Vagina (tissue), 2 donors: ENCODE data around the gene TFAP2A.

Experiments
- POLR2A ChIP-seq, 2 donors: fragments of 450-650 bp; IDR thresholded peaks; one replicate each; pipeline ENCODE4 v1.6.1; 2017; ENCODE audit warnings: antibody characterized with exemption in 2 of 2, mild to moderate bottlenecking in 2 of 2, moderate library complexity in 2 of 2
- TF ChIP-seq, protein P1 (sequence below), 3 experiments: fragments of 450-650 bp in 2 of 3; fragments of 200-600 bp in 1 of 3; sonication (generic) in 1 of 3; IDR thresholded peaks; one replicate each; pipeline ENCODE4 v1.5.1; 2017 to 2019; ENCODE audit warnings: antibody characterized with exemption in 3 of 3, mild to moderate bottlenecking in 2 of 3, moderate library complexity in 2 of 3

DNA sequence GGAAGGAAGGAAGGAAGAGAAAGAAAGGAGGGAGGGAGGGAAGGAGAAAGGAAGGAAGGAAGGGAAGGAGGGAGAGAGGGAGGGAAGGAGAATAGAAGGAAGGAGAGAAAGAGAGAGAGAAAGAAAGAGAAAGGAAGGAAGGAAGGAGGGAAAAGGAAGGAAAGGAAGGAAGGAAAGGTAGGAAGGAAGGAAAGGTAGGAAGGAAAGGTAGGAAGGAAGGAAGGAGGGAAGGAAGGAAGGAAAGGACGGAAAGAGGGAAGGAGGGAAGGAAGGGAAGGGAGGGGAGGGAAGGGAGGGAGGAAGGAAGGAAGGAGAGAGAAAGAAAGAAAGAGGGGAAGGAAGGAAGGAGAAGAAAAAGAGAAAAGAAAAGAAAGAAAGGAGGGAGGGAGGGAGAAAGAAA is 47.0 kb upstream of the TFAP2A start:
- TF ChIP-seq POLR2A (IDR thresholded peaks at IDR 0.05): no peak
- TF ChIP-seq, protein P1, sequence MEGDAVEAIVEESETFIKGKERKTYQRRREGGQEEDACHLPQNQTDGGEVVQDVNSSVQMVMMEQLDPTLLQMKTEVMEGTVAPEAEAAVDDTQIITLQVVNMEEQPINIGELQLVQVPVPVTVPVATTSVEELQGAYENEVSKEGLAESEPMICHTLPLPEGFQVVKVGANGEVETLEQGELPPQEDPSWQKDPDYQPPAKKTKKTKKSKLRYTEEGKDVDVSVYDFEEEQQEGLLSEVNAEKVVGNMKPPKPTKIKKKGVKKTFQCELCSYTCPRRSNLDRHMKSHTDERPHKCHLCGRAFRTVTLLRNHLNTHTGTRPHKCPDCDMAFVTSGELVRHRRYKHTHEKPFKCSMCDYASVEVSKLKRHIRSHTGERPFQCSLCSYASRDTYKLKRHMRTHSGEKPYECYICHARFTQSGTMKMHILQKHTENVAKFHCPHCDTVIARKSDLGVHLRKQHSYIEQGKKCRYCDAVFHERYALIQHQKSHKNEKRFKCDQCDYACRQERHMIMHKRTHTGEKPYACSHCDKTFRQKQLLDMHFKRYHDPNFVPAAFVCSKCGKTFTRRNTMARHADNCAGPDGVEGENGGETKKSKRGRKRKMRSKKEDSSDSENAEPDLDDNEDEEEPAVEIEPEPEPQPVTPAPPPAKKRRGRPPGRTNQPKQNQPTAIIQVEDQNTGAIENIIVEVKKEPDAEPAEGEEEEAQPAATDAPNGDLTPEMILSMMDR (IDR thresholded peaks at IDR 0.05): no peak
